Suprapubic skin (tissue), 3 donors: Measurements from ENCODE around the gene ARSB.

Experiments used
- CTCF ChIP-seq, 2 donors: fragments of 200-600 bp in 1 of 2; fragments of 450-650 bp in 1 of 2; sonication (generic) in 1 of 2; IDR thresholded peaks; one replicate each; pipeline ENCODE4 v1.5.1; 2016 to 2019; ENCODE audit warnings: antibody characterized with exemption in 2 of 2, mild to moderate bottlenecking in 1 of 2, moderate library complexity in 1 of 2
- EP300 ChIP-seq: sonication (generic); formaldehyde crosslinking; IDR thresholded peaks from one replicate; pipeline ENCODE4 v1.6.1; 2017; ENCODE audit warnings: antibody characterized with exemption
- POLR2A ChIP-seq, 2 donors: fragments of 450-650 bp; IDR thresholded peaks; one replicate each; pipeline ENCODE4 v1.6.1; 2017; ENCODE audit warnings: antibody characterized with exemption in 2 of 2, mild to moderate bottlenecking in 2 of 2, moderate library complexity in 2 of 2

- TF ChIP-seq CTCF (IDR thresholded peaks at IDR 0.05) = no peak
- no peak for TF ChIP-seq POLR2A (IDR thresholded peaks at IDR 0.05)
- no peak for TF ChIP-seq EP300
These were observed 97.6 kb downstream of the ARSB start for GRCh38 chr5:78887384-78888118.
